AG08396 (cell line): Measurements from ENCODE around the gene MAPRE2.

Experiments
- DNase-seq: peaks from one replicate; pipeline ENCODE4 v3.0.0; 2012; ENCODE audit warnings: low spot score, mixed read lengths

MAPRE2 gene

DNA sequence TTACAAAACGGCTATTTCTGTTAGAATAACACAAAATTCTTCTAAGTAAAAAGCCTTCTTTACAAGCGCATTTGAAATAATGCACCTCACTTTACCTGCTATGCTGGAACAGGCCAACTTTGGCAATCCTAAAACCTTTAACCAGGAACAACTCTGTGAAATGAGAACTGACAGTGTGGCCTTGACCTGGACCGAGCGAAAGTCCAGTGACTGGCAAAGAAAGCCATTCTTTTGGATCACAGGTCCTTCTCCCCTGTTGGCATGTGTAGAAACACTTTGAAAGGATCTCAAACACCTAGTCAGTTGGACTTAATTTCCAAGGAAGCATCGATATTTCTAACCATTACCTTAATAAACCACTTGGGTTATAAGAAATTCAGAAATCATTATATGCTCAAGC is 21.2 kb downstream of the MAPRE2 start:
- no peak for DNase-seq

DNA sequence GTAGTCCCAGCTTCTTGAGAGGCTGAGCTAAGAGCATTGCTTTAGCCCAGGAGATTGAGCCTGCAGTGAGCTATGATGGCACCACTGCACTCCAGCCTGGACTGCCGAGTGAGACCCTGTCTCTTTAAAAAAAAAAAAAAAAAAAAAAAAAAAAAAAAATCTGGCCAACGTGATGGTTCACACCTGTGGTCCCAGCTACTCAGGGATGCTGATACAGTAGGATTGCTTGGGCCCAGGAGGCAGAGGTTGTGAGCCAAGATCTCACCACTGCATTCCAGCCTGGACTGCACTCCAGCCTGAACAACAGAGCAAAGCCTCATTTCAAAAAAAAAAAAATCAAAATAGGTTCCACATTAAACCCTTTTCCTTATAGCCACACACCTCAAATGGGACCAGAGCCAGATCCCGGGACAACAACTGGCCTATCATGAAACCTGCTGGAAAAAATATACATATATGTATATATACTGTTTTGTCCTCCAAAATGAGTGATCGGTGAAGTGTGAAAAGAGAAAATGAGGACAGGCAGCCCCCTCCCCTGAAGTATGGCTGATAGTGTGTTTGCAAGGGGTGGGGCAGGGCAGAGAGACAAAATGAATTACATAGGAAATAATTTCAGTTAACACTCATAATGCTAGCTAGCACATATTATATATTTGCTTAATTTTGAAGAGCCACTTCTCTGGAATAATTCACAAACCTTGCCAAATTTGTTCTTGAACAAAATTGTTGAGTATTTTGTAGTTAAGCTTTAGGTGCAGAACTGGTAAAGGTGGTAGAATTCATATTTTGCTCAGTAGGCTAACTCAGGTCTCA is 22.9 kb downstream of the MAPRE2 start:
- no peak for DNase-seq

DNA sequence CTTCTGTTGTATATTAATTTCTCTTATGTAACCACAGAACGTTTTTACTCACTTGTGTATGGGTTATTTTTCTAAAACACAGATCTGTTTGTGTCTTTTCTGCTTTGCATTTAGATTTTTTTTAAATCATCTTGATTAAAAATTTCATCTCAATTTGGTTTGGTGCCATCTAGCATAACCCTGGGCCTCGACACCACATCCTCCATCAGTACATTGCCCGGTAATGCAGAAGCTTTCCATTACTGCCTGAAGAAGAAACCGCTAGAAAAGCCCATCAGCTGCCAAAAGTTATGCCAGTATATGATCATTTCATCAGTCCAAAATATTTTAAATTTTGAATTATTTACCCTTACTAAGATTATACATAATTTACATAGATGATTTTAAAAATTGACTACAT is 26.2 kb downstream of the MAPRE2 start:
- DNase-seq: no peak

DNA sequence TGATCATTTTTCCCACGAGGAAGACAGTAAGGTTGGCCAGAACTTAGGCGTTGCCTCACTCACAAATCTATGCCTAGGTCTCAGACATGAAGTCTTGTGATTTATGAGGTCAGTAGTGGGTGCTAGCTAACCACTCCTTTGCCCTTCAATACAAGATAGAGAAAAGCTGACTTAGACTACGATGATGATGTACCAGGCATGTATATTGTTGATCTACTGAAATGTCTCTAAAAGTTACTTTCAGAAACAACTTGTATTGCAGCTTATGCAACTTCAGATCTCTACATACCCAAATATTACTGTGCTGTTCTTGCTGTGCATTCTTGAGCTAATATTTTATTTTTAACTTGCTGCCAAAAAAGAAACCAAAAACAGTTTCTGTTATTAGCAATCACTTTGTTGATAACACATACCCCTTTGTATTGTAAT is 30.6 kb downstream of the MAPRE2 start:
- DNase-seq: no peak

DNA sequence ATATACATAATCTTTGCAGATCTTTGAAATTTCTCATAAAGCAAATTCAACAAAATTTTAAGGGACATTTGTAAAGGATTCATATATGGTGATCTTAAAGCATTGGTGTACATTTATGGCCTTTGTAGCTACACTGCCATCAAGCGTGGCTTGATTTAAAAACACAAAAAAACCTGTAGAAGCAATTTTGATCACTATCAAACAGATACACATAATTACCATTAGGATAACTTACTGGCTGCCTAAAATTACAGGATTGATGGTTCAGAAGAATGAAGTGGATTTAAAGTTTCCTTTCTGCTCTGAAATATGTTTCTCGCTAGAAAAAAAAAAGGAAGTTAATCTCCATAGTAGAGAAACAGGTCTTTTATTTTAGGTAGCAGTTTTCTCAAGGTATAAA is 31.4 kb downstream of the MAPRE2 start:
- DNase-seq: no peak

DNA sequence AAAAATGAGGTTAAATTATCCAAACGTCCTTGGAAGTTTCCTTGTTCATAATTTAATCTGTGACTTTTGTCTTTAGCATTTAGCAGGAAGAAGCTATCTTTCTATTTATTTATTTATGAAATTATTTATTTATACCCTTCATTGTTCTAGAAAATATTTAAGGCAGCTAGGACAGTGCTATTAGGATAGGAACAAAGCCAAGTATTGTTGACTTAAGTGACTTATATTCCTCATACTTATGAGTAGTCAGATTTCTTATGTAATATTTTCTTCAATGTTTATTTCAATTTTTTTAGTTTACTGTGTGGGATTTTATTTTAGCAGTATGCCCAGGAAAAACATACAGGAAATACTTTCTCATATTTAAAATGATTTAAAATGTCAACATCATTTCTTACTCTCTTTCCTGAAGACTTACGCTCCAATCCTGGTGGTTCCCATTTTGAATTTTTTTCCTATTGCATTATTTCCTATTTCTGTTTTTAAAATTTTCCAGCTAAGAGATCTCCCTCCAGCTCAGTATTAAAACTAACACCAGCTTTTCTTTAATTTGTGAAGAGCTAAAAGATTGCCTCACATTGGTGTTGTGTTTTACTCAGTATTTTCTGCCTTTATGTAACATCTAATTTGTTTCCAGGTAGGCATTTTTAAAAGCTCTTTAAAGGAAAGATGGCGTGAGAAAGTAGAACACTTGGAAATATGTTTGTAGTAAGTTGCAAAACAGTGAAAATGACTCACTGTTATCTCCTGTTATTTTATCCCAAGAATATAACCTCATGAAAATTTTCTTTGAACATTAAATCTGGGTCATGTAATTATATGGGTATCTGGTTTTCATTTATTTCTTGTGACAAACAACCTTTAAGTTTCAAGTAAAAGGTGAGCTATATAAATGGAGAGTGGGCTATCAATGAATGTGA is 32.2 kb downstream of the MAPRE2 start:
- no peak for DNase-seq

DNA sequence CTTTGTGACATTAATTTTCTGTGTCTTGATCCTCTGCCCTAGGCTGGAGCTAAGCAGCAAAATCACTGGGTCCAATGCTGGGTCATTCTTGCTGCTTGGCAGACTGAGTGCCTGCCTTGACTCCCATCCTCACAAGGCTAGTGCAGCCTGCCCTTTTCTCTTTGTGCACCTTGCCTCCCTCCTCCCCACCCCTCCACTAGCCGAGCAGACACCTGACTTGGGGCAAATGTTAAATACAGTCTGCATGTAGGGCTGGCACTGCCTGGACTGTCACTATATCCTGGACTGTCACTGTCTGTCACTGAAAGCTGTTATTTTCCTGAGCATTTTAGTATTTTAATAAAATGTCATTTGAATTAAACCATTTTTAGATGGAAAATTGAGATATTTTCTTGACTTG is 33.4 kb downstream of the MAPRE2 start:
- DNase-seq: no peak

DNA sequence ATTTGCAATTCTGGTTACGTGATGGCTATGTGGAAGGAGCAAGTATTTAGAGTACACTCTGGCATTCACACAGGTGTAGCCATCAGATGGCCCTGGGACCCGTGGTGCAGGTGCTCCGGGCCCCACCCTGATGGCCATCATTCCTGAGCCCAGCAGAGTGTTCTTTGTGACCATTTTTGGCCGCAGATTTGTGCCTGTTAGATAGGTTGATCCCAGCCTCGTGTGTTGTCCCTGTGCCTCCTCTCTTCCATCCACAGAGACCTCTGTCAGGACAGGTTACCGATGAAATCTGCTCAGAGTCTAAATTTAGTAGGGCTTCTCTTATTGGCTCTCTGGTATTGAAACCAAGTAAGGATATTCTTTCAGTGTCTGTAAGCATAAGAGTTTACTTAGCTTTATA is 33.9 kb downstream of the MAPRE2 start:
- no peak for DNase-seq

DNA sequence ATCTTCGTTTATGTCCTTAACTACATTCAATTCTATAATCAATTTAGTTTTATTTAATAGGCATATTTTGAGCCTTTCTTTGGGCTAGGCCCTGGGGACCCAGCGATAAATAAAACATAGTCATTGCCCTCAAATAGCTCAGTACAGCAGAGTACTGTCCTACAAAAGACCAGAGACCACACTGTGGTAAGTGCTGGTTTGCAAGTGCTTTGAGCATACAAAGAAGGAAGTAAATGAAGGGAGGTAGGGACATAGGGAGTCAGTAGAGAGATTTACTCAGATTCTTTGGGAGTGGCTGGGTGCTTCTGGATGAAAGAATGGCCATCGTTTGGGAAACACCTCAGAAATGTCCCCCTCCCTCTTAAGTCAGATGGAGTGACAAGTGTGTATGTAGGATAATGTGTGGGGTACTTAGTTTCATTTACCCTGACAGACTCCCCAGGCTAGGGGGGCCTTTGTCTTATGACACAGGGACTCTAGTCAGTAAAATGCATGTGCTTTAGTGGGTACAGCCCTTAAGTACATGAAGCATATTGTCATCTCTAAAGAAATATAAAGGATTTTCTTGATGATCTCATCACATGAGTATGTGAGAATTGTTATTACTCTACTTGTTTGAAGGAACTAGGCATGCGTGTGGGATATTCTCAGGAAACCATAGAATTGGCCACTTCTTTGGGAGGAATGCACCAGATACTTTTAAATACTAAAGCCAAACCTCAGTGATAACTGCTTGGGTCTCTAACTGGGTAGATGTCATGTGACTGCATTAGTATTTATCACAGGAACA is 35.1 kb downstream of the MAPRE2 start:
- peak; percentile 55 for DNase-seq

DNA sequence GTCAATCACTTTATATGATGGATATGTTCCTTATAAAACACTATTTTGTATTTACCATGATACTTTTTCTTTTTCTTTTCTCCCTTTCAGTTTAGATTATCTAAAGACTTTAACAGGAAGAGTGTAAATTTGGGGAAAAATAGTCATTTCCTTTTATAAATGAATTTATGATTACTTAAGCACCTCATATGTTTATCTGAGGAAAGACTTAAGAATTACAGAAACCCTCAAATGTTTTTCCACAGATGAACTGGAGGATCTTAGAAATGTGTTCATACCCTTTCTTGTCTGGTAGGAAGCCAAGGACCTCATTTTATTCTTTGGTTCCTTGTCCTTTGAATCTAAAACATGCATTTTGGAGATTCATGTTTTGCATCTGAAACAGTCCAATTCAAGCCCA is 36.7 kb downstream of the MAPRE2 start:
- no peak for DNase-seq

DNA sequence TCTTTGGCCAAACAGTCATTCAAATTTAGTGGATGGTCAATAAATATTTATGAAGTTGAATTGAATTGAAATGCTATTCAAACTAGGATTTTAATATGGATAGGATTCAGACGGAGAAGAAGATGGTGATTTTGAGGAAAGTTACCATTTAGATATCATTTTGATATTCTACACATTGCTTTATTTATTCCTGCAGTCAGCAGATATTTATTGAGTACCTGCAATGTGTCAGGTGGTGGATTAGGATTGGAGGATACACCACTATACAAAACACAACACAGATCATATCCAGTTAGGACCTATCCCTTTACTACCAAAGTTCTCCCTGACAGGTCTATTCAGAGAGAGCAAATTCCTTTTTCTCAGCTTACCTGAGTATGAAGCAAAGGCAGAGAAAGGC is 38.8 kb downstream of the MAPRE2 start:
- no peak for DNase-seq

DNA sequence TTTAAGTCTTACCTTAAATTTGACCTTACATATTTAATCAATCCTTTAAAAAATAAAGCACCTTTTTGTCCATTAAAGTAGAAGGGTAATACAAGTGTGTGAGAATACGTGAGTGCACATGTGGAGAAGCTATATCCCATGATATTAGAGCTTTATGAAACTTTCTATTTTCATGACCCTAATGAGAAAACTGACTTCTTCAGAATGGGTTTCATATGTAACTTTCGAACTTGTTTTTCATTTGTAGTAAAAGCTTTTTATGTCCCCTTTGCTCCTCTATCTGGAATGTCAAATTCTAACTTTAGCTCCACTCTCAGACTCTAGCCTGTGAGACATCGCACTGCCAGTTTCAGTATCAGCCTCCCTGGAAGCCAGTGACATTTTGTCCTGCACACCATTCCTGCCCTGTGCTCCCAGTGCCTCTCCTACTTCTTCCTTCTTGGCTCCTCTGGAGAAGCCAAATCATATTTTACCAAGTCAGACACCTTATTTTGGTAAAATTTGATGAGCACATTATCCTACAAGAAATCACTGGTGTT is 42.0 kb downstream of the MAPRE2 start:
- no peak for DNase-seq

DNA sequence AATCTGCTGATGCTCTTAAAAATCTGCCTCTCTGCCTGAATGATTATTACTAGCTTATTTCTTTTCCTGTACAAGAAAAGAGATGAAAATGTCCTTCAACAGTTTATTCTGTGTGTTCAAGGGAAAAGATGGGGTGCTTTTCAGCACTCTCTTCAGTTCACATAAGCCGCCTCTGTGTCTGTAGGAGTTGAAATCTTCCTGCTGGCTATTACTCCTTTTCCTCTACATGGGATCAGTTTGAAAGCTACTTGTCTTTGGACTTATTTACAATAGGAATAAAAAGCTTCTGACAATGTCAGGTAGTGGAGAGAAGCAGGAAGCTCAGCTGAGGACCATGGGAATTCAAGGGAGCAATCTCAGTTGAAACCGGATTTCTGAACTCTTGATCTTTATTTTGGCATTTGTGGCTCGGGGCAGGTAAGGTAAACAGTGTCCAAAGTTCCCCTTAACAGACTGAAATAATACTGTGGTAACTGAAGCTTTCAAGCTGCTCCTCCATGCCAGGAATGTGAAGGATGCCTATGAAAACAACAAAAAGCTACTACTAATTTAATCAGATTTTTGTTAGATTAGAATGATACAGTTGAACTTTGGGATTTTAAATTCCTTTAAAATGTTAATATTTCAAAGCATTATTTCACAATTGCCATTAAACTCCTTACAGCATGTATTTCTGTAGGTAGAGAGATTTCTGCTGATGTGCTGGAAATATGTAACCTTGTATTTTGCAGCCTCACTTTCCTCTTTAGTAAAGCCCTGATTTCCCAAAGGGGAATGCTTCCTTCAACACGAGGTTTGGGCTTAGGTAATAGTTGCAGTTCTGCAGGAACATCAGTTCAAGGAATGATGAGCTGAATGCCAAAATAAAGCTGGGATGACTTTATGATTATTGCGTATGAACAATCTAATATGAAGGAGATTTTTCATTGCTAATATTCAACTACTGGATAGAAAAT is 43.6 kb downstream of the MAPRE2 start:
- no peak for DNase-seq

DNA sequence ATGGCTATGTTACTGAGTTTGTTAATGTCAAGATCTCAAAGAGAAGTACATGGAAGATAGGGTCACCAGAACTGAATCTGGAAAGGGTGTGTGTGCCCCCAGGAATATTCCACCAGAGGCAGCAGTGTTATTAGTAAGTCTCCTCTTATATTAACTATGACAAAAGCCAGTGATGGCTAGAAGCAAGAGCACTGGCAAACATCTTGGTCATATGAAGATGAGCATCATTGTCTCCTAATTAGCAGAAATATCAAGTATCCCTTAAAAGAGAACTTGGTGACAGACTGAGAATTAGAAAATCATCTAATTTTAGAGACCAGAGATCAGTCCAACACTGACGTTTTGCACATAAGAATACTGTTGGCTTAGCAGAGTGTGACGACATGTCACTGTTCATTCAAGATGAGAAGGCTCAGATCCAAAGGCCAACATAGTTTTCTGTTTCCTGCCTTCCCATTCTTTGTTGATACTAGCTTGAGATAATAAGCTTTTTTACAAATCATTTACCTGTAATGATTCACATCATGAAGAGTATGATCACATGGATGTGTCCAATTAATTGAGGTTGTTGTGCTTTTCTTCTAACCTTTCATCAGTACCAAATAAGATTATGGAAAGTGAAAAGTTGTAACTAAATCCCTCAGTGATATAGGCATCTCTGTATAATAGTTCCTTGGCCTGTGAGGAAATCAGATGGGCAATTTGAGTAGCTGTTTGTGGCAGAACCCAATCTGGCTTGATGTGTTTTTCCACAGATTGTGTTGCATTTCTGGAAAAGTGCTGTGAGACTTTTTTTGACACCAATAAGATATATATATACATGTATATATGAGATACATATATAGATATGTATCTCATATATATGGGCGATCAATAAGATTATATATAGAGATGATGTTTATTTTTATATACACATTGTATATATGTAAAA is 44.5 kb downstream of the MAPRE2 start:
- no peak for DNase-seq

DNA sequence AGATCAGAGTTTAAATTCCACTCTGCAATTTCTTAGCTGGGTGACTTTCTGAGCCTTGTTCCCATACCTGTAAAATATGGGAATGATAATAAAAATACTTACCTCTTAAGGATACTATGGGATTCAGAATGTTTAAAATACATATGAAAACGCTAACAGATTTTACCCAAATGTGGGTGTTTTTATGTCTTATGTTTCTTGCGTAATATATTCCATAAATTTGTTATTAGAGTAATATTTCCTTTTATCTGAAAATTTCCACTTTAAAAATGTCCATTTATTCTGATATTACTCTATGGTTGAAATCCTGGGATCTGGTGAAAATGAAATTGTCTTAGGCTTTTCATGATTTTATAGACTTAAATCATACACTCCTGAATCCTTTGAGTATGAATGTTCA is 45.5 kb downstream of the MAPRE2 start:
- no peak for DNase-seq

DNA sequence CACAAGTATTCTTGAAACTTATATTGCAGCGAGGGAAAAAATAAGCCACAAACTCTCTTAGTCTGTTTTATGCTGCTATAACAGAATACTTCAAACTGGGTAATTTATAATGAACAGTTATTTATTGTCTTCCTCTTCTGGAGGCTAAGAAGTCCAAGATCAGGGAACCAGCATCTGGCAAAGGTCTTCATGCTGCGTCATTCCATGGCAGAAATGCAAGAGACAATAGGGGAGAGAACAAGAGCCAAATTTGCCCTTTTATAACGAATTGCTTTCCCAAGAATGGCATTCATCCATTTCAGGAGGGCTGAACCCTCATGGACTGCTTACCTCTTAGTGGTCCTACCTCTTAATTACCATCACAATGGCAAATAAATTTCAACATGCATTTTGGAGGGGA is 46.5 kb downstream of the MAPRE2 start:
- no peak for DNase-seq

DNA sequence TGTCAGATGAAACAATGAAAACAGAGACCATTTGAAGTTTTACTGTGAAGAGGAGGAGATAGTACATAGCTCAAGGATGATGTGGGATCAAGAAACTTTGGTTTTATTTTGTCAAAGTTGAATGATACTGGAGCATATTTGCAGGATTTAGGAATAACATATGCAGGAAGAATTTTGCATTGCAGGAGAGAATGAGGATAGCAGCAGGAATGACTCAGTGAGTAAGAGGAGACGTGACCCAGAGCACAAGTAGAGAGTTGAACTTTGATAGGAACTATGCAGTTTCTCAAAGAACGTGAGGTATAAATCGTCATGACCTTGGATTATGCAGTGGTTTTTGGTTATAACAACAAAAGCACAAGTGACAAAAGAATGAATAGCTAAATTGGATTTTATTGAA is 47.7 kb downstream of the MAPRE2 start:
- no peak for DNase-seq

DNA sequence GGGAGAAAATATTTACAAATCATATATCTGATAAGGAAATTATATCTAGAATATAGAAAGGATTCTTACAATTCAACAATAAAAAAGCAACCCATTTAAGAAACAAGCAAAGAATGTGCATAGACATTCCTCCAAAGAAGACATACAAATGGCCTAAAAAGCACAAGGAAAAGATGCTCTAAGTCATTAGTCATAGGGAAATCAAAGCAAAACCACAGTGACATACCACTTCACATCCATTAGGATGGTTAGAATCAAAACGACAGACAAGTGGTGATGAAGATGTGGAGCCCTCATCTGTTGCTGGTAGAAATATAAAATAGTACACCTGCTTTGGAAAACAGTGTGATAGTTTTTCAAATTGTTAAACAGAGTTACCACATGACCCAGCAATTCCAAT is 48.2 kb downstream of the MAPRE2 start:
- DNase-seq: no peak

DNA sequence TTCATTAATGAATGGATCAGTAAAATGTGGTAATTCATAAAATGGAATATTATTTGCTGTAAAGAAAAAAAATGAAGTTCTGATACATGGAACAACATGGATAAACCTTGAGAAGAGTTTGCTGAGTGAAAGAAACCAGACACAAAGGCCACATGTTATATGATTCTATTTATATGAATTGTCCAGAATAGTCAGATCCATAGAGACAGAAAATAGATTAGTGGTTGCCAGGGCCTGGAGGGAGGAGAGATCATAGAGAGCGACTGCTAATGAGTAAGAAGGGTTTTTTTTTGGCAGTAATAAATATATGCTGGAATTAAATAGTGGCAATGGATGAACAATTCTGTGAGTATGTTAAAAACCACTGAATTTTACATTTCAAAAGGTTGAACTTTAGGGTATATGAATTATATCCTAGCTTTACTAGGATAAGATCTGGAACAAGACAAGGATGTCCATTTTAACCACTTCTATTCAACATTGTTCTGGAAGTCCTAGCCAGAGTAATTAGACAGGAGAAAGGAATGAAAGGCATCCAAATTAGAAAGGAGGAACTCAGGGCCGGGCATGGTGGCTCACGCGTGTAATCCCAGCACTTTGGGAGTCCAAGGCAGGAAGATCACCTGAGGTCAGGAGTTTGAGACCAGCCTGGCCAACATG is 48.8 kb downstream of the MAPRE2 start:
- no peak for DNase-seq
